ENCODE data around the gene STAT3.
"Not testable (repeated sequence)": the region's sequence is repeated elsewhere in the genome, so short reads cannot be mapped to it uniquely, and the experiment has no call there.

Gene STAT3

DNA sequence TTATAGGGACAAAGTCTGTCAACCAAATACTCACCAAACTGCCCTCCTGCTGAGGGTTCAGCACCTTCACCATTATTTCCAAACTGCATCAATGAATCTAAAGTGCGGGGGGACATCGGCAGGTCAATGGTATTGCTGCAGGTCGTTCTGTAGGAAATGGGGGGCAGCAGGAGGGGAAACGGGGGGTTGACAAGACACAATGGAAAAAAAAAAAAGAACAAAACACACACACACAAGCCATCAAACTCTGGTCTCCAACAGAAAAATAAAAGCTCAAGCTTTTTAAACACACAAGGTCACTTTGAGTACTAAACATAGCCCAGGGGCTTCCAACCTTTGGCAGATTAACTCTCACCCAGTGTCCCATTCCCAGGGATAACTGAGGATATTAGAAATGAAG, 71.5 kb downstream of the STAT3 start:
- DNase-seq (ENCODE audit: low read depth in 2 of 2): no peak

DNA sequence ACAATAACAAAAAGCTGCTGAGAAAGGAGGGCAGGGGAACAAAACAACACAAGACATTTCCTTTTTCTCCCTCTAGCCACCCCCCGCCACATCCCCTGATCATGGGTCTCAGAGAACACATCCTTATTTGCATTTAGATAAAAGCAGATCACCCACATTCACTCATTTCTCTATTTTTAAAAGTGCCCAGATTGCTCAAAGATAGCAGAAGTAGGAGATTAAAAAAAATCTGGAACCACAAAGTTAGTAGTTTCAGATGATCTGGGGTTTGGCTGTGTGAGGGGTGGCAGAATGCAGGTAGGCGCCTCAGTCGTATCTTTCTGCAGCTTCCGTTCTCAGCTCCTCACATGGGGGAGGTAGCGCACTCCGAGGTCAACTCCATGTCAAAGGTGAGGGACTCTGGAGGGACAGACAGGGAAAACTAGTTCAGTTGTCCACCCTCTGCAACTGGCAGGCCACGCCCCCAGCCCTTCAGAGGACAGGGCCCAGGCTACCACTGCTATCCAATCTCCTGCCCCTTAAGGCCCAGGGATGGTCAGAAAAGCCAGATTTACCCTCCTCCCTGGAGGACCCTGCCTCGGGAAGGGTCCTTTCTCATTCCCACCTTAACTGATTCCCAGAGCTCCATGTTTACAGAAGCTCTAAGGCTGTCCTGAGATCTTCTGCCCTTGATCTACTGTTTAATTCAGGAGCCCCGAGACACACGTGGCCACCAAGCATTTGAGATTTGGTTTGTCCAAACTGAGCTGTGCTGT, 72.7 kb downstream of the STAT3 start:
- no peak for DNase-seq (ENCODE audit: low read depth in 2 of 2)

- DNase-seq (ENCODE audit: low read depth in 2 of 2): no peak
These were observed 74.3 kb downstream of the STAT3 start for GRCh38 chr17:42313773-42314566.

- DNase-seq (ENCODE audit: low read depth in 2 of 2): no peak
These were observed 74.9 kb downstream of the STAT3 start for GRCh38 chr17:42313389-42313772.

DNA sequence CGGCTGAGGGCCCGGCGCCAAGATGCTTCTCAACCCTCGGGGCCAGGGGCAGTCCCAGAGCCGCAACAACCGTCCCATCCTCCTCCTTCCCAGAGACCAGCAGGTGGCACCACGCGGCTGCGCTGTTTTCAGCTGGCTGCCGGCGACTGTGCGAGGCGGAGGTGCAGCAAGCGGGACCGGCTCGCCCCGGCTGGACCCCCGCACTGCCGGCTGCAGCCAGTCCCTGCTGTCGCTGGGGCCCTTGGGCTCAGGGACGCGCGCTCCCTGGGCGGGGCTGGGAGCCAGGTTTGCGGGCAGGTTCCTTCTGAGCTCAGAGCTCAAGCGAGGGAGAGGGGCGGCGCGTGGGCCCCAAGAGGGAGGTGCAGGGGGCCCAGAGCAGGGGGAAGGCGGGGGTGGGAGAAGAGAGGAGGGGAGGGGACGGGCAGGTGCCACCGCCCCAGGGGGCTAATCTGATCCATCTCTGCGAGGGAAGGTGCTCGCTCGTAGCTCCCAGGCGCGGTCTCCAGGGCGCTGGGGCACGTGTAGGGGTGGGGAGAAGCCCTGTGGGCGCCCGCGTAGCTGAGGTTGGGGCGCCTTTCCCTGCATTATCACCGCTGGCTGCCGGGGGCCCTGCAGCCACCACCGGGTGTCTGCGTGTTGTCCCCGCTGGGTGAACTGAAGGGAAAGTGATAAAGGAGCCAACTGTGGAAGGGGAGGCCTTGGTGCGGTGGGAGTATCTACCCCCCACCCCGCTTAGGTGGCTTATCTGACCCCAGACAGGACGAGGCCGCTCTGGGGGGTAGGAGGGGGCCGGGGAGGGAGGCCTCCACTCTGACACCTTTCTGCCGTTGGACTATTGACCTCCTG, 75.7 kb downstream of the STAT3 start:
- DNase-seq (ENCODE audit: low read depth in 2 of 2): peak; percentile 76 to 77

GRCh38 chr17:42312035-42312284, 76.3 kb downstream of the STAT3 start:
- DNase-seq (ENCODE audit: low read depth in 2 of 2): no peak

GRCh38 chr17:42311240-42312034, 76.8 kb downstream of the STAT3 start:
- no peak for DNase-seq (ENCODE audit: low read depth in 2 of 2)

- no peak for DNase-seq (ENCODE audit: low read depth in 2 of 2)
These were observed 77.4 kb downstream of the STAT3 start for GRCh38 chr17:42310787-42311215.

- DNase-seq (ENCODE audit: low read depth in 2 of 2): no peak
These were observed 78.1 kb downstream of the STAT3 start for GRCh38 chr17:42309986-42310786.

DNA sequence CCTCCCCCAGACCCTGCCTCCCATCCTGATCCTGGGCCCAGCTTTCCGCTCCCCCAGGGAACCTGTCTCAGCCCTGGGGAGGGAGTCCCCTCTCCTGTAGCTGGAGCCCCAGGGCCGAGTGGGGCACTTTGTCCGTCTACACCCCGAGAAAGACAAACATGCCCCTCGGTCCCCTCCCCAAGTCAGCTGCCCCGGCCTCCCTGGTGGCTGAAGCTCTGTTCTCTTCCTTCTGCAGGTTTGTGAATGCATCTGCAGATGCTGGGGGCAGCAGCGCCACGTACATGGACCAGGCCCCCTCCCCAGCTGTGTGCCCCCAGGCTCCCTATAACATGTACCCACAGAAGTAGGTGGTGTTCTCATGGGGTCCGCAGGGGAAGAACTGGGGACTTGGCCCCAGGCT, 79.1 kb downstream of the STAT3 start:
- no peak for DNase-seq (ENCODE audit: low read depth in 2 of 2)

- DNase-seq (ENCODE audit: low read depth in 2 of 2): no peak
These were observed 79.8 kb downstream of the STAT3 start for GRCh38 chr17:42308446-42308845.

DNA sequence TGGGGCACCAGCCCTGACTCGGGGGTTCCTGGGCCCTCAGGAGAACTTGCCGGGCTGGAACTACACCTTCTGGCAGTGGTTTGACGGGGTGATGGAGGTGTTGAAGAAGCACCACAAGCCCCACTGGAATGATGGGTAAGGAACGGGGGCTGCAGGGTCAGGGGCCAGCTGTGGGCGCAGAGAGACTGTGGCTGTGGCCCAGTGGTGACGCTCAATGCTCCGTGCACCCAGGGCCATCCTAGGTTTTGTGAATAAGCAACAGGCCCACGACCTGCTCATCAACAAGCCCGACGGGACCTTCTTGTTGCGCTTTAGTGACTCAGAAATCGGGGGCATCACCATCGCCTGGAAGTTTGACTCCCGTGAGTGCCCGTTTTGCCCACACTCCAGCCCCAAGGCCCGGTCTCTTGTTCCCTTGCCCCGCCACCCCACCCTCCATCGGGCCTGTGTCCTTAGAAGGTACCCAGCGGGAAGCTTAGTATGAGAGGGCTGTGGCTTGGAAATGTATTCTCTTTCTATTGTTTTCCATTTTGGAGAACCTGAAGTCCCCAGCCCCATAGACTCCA, 80.8 kb downstream of the STAT3 start:
- no peak for DNase-seq (ENCODE audit: low read depth in 2 of 2)

- DNase-seq (ENCODE audit: low read depth in 2 of 2): no peak
These were observed 81.9 kb downstream of the STAT3 start for GRCh38 chr17:42306385-42306667.

DNA sequence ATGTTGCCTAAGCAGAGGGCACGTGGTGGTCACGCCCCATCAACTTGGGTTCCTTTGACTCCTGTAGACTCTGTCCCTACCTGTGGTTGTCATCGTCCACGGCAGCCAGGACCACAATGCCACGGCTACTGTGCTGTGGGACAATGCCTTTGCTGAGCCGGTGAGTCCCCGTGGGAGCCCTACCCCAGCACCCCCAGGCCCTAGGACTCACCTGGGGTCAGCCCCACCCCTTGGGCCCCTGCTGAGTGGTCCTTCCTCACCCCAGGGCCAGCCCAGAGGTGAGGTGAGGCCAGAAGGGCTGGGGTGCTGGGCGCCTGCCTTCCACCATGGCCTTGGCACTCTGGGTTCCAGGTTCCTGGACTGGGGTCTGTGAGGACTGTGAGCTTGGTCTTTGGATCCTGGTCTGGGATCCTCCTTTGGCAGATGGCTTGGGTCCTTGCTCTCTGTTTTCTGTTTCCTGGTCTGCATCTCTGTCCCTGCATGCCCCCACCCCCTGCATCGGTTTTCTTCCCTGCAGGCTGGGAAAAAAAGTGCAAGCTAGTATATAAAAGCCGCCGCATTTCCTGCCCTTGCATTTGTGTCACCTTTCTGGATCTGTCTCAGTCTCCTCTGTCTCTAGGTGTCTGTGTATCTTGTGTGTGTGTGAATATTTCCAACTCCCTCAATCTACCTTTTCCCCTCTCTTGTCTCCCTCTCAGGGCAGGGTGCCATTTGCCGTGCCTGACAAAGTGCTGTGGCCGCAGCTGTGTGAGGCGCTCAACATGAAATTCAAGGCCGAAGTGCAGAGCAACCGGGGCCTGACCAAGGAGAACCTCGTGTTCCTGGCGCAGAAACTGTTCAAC, 82.5 kb downstream of the STAT3 start:
- DNase-seq (ENCODE audit: low read depth in 2 of 2): no peak

DNA sequence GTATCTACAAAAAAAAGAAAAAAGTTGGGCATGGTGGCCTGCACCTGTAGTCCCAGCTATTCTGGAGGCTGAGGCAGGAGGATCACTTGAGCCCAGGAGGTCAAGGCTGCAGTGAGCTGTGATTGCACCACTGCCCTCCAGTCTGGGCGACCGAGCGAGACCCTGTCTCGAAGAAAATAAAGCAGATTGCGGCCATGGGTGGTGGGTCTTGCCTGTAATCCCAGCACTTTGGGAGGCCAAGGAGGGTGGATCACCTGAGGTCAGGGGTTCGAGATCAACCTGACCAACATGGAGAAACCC, 83.3 kb downstream of the STAT3 start:
- DNase-seq (ENCODE audit: low read depth in 2 of 2): not testable (repeated sequence)

GRCh38 chr17:42304187-42305030, 83.8 kb downstream of the STAT3 start:
- no peak for DNase-seq (ENCODE audit: low read depth in 2 of 2)

DNA sequence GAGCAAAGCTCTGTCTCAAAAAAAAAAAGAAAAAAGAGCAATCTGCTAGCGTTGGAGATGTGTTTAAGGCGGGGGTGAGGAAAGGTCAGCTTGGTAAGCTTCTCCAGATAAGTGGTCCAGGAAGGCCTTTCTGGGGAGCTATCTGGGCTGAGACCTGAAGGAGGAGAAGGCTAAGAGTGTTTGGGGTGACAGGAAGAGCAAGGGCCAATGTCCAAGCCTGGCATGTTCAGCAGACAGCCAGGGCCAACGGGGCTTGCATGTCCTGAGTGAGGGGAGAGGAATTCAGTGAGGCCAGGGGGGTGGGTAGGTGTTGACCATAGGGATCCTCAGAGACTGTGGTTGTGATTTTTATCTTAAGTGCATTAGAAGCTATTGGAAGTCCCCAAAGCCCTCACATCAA, 84.5 kb downstream of the STAT3 start:
- DNase-seq (ENCODE audit: low read depth in 2 of 2): no peak

- no peak for DNase-seq (ENCODE audit: low read depth in 2 of 2)
These were observed 87.2 kb downstream of the STAT3 start for GRCh38 chr17:42301022-42301421.

GRCh38 chr17:42299913-42300312, 88.3 kb downstream of the STAT3 start:
- not testable (repeated sequence) for DNase-seq (ENCODE audit: low read depth in 2 of 2)
